IPS-NIHi11 (cell line): ENCODE results near the gene PPP1R9B.

Experiments
- DNase-seq: peaks from one replicate; pipeline ENCODE4 v3.0.0; 2012; ENCODE audit warnings: mixed read lengths, low spot score

PPP1R9B gene, protein sequence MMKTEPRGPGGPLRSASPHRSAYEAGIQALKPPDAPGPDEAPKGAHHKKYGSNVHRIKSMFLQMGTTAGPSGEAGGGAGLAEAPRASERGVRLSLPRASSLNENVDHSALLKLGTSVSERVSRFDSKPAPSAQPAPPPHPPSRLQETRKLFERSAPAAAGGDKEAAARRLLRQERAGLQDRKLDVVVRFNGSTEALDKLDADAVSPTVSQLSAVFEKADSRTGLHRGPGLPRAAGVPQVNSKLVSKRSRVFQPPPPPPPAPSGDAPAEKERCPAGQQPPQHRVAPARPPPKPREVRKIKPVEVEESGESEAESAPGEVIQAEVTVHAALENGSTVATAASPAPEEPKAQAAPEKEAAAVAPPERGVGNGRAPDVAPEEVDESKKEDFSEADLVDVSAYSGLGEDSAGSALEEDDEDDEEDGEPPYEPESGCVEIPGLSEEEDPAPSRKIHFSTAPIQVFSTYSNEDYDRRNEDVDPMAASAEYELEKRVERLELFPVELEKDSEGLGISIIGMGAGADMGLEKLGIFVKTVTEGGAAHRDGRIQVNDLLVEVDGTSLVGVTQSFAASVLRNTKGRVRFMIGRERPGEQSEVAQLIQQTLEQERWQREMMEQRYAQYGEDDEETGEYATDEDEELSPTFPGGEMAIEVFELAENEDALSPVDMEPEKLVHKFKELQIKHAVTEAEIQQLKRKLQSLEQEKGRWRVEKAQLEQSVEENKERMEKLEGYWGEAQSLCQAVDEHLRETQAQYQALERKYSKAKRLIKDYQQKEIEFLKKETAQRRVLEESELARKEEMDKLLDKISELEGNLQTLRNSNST

DNA sequence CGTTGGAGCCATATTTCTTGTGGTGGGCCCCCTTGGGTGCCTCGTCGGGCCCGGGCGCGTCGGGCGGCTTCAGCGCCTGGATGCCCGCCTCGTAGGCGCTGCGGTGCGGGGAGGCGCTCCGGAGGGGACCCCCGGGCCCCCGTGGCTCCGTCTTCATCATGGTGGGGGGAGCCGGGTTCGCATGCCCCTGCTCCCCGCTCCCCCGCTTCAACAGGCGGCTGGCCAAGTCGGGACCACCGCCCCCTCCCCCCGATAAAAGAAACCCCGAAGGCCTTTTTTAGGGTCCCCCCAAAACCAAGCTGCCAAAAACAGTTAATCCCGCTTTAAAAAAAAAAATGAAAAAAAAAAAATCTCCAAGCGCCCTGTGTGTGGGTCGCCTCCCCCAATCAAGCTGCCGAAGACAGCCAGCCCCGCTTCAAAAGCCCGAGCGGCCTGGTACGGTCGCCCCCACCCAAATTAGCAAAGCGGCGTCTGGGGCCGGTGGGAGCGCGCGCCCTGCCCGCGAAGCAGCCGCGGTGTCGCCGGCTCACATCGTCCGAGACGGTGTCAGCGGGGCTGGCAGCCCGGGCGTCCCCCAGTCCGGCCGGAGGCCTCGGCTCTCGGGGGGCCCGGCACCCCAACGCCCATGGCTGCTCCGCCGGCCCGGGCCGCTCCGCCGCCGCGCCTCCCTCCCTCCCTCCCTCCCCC is at the start of gene PPP1R9B:
PPP1R9B (minus strand) TSS at position 324 of the 687 bp plus-strand sequence; CDS start at position 160, 164 bp downstream.
- no peak for DNase-seq

DNA sequence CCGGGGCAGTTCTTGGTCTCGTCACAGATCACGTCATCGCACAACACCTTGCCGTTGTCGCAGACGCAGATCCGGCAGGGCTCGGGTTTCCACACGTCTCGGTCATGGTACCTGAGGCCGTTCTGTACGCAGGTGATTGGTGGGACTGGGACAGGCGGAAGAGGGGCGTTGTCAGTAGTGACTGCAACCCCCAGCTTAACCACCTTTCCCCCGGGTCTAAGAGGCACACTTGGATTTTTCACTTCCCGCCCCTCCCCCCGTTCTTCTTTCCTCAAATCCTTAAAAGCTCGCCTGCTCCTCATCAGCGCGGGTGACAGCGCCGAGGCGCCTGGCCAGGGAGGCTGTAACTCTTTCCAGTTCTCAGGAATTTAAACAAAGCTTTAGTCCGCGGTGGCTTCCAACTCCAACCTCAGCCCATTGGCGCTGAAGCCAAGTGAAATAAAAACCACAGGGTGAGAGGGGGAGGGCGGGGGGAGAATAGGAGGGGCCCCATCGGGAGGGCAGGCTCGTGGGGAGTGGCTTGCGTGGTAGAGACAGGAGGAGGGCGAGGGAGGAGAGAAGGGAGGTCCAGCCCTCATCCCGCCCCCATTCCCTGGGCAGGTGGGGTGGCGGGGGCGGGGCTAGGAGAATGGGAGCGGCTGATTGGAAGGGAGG is 49.5 kb upstream of the PPP1R9B start:
- DNase-seq = peak; percentile 91

DNA sequence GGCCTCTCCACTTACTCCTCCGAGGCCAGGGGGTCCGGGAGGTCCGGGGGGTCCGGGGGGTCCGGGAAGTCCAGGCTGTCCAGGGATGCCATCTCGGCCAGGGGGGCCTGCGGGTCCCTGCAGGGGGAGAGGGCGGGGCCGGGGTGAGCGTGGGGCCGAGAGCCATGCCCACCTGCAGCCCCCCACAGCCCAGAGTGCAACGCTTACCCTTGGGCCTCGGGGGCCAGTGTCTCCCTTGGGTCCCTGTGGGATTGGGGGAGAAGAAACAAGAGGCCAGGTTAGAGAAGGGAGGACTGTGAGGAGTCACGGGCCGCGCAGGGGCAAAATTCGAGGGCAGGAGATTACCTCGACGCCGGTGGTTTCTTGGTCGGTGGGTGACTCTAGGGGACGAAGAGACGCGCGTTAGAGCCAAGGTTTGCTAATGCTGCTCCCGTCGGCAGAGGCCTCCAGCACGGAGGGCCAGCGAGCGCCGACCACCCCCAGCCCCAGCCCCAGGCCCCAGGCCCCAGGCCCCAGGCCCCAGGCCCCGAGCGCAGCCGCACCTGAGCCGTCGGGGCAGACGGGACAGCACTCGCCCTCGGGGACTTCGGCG is 48.8 kb upstream of the PPP1R9B start:
- DNase-seq = no peak

DNA sequence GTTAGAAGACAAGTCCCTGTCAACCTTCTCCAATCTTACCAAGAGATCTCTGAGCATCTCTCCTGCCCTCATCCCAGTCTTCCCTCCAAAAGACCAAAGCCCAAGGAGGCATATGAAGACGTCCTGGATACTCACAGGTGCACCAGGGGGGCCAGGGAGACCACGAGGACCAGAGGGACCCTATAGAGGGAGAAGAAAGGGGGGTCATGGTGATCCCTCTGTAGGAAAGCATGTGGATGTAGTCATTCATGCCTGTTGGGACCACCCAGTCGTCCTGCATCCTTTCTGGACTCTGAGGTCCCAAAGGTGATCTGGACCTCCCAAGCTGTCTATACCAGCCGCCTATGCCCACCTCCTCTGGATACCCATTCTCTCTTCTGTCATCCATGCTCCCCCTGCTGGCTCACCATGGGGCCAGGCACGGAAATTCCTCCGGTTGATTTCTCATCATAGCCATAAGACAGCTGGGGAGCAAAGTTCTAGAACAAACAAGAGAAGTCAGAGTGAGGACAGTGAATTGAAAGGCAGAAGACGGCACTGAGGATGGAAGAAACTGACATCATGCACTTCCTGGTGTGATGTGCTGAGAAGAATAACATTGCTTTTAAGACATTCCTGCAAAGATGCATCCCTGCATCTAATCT is 47.7 kb upstream of the PPP1R9B start:
- peak; percentile 52 for DNase-seq

DNA sequence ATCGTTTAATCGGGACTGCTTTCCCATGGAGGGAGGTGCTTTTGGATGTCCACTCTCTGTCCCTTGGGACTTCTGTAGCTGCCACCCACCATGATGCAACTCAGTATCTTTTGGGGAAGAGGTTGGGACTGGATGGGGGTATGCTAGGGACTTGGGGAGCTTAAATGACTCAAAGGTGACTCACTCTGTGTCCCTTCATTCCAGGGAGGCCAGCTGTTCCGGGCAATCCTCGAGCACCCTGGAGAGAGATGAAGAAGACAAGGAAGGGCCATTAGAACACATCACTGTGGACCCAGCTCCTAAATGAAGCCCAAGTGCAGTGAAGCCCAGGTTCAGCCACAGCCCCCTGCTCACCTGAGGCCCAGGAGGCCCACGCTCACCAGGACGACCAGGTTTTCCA is 46.3 kb upstream of the PPP1R9B start:
- no peak for DNase-seq

DNA sequence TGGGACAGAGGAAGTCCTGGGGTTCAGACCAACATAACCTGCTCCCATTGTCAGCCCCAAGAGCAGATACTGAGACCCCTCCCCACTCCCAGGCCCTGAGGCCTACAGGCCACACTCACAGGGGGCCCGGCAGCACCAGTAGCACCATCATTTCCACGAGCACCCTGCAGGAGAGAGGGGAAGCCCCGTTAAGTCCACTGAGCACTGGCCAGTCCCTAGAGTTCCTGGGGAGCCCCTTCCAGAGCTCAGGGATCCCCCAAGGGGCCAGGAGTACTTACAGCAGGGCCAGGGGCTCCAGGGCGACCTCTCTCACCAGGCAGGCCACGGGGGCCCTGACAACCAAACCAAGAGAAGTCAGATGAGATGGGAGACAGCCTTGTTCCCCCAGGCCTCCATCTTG is 45.6 kb upstream of the PPP1R9B start:
- no peak for DNase-seq

DNA sequence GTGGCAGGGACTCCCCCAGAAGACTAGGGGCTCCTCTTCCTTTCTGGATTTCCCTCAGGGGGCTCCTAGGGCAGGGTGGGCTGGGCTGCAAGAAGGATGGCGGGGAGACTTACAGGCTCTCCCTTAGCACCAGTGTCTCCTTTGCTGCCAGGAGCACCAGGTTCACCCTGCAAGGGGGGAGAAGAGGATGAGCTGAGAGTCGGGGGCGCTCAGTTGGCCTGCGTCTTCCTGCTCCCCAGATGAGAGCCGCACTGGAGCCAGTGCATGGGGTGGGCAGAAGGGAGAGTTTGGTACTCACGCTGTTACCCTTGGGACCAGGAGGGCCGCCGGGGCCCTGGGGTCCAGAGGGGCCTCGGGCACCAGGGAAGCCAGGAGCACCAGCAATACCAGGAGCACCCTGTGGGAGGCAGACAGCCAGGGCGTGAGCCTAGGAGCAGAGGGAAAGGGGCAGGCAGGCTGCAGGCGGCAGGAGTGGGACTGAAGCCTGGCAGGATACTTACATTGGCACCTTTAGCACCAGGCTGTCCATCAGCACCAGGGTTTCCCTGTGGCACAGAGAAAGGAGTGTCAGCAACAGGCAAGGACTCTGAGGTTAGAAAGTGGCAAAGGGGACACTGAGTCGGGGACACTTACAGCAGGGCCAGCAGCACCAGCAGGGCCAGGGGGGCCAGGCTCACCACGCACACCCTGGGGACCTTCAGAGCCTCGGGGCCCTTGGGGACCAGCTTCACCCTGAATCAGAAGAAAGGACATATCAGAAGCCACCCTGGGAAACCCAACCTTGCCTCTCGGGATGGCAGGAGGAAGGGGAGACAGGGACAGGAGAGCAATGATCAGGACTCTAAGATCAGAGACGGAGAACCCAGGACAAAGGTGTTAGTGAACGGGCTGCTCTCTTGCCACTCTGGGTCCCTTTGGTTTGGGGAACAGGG is 44.7 kb upstream of the PPP1R9B start:
- DNase-seq = no peak

DNA sequence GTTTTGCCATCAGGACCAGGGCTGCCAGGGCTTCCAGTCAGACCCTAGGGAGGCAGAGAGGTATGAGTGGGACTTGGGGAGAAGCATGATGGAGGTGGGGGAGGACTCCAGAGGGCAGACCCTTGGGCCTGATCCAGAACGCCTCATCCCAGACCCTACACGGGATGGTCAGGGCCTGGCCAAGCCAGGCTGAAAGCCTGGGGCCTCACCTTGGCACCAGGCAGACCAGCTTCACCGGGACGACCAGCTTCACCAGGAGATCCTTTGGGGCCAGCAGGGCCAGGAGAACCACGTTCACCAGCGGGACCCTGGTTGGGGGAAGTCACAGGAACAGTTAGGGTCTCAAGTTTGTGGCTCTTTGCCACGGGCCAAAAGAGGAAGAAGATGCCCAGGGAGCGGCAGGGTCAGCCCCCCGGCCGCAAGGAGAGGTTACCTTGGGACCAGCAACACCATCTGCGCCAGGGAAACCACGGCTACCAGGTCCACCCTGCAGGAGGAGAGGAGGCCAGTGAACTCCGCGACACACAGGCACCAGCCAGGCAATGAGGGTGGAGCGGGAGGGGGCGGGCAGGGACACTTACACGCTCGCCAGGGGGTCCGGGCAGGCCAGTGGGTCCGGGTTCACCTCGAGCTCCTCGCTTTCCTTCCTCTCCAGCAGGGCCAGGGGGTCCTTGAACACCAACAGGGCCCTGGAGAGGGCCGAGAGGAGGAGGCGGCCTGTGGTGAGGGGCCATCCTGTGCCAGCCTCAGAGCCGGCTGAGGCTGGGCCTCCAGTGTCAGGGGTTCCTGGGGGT is 43.9 kb upstream of the PPP1R9B start:
- no peak for DNase-seq

DNA sequence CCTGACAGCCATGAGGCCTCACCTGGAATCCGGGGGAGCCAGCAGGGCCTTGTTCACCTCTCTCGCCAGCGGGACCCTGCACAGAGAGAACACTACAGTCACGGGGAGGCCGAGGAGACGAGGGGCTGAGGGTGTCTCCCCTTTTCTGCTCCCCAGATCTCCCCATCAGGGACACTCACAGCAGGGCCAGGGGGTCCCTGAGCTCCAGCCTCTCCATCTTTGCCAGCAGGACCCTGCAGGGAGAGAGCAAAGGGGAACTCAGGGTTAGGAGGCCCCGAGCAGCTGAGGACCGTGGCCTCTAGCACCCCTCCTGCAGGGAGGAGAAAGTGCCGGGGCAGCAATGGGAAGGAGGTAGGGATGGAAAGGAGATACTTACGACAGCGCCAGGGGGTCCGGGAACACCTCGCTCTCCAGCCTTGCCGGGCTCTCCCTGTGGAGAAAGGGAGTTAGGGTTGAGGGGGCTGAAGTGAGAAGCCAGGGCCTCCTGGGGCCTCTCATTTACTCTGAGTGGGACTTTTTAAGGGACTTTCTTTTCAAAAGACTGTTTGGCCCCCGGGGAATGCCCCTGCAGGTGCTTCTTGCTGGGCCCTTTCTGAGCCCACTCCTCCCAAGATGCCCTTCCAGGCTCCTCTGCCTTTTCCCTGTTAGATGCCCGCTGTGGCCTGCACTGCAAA is 42.3 kb upstream of the PPP1R9B start:
- DNase-seq = no peak

DNA sequence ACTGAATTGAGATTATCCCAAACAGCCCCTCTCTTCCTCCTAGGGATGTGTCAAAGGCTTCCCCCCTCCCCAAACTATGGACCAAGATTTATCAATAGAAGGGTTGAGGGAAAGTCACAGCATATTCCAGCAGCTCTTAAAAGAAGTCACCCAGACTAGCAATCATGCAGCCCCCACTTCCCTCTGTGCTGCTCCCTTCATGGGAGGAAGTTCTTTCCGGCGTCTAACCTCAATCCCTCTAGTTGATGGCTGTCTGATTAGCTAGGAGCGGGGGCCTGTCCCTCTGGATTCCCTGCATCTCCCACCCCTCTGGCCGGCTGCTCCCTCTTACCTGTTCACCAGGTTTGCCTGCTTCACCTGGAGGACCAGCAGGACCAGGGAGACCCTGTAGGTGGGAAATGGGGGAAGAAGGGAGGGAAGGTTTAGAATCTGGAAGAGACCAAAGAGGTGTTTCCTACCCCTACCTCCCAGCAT is 41.7 kb upstream of the PPP1R9B start:
- DNase-seq = no peak

DNA sequence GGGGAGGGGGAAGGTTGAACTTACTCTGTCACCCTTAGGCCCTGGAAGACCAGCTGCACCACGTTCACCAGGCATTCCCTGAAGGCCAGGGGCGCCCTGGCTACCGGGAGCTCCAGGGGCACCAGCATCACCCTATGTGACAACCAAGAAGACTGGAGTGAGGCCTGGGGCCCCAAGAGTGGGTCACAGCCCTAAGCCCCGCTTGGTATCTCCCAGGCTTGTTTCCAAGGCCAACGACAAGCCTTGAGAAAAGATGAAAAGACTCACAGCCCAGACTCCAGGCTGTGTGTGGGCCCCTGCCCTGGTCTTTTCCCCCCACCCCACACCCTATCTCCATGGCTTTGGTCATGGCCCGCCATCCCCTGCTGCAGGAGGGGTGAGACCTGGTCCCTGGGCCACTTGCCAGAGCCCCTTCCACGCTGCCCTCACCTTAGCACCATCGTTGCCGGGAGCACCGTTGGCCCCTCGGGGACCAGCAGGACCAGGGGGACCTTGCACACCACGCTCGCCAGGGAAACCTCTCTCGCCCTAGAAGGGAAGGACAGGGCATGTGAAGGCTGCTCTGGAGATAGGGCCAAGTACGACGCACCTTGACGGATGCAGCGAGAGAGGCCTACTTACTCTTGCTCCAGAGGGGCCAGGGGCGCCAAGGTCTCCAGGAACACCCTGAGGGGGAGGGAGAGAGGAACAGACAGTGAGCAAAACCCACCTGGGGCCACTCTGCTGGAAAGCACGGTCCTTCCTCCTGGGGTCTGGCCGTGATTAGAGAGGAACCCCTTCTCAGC is 41.1 kb upstream of the PPP1R9B start:
- DNase-seq = no peak

DNA sequence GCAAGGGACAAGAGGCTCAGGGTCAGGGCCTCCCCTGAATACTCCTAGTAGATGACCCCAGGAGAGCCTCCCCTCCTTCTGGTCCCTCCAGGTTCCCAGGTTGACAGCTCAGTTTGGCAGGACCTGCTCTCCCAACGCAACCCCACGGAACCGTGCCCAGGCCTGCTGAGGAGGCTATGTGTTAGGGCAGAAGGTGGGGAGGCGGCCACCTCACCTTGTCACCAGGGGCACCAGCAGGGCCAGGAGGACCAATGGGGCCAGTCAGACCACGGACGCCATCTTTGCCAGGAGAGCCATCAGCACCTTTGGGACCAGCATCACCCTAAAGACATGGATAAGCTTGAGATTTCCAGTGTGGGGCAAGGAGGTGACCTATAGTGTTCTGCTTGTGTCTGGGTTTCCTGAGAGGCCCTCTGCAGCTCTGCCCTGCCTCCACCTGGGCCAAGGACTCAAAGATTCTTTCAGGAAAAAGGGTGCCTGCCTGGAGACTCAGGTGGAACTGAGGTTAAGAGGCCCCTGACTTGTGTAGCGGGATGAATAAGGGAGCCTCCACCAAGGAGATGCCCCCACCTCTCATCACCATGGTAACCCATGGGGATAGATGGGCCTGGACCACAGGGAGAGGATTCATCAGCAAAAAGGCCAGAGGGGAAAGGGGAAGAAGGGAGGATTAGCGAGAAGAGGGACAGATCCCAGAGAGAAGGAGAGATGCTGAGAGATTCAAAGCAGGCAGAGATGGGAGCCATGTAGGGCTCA is 40.3 kb upstream of the PPP1R9B start:
- DNase-seq = no peak

DNA sequence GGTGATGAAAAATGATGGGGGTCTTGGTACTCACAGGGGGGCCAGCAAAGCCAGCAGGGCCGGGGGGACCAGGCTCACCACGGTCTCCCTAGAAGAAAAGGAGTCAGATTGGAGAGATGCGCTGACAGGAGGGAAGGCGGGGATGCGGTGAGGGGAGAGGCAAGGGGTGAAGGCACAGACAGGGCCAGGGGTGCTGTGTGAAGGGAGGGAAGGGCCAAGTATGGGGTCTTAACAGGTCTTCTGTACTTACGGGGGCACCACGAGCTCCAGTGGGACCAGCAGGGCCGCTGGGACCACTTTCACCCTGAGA is 39.8 kb upstream of the PPP1R9B start:
- no peak for DNase-seq

DNA sequence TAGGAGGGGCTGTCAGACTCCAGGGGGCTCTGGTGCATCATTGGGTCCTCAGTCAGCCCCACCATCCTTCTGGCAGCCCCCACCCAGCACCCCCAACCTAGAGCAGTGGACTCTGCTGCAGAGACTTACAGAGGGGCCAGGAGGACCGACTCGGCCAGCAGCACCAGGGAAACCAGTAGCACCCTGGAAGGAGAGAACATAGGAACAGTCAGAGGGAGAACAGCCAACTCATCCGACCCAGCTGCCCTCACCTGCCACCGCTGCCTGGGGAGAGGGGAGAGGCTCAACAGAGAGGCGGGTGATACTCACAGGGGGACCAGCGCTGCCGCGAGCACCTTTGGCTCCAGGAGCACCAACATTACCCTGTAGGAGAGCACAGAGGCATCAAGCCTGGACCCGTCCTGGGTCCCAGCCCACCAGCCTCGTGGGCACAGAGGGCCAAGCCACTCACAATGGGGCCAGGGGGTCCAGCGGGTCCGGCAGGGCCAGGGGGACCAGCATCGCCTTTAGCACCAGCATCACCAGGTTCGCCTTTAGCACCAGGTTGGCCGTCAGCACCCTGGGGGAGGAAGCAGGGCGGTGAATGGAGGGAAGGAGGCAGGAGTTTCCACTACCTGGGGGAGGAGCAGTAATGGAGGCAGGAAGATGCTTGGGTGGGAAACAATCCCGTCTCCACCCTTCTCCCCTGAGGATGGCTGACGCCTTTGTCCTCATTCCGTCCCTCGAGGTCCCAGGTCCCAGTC is 39.2 kb upstream of the PPP1R9B start:
- DNase-seq = no peak

DNA sequence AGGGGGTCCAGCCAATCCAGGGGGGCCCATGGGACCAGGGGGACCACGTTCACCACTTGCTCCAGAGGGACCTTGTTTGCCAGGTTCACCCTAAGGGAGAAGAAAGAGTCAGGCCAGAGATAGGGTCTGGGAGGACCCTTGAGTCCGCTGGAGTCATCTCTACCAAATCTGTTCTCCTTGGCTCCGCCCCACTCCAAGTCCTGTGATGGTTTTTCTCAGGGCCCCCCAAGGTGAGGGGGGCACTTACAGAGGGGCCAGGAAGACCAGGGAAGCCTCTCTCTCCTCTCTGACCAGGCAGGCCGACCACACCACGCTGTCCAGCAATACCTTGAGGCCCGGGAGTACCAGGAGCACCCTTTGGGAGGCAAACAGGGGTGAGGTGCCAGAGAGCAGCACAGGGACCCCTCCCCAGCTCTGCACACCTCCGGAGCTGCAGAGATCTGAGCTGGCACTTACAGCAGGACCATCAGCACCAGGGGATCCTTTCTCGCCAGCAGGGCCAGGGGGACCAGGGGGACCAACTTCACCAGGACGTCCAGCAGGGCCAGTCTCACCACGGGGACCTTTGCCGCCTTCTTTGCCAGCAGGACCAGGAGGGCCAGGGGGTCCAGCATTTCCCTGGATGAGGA is 38.6 kb upstream of the PPP1R9B start:
- DNase-seq = no peak

DNA sequence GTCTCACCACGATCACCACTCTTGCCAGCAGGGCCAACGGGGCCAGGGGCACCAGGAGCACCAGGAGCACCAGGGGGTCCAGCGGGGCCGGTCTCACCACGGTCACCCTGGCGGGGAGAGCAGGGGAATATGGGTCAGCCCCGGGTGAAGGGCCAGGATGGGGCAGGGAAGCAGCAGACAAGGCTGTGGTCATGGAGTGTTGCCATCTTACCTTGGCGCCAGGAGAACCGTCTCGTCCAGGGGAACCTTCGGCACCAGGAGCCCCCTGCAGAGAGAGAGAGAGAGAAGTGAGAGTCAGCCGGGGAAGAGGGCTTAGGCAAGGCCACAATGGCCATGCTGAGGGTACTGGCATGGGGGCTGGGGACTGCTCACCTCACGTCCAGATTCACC is 38.0 kb upstream of the PPP1R9B start:
- no peak for DNase-seq
